GM19397 (cell line): ENCODE results near the gene DNAI1.
"Not testable (repeated sequence)": the region's sequence is repeated elsewhere in the genome, so short reads cannot be mapped to it uniquely, and the experiment has no call there.

Source experiments
- ATAC-seq: cut with Tn5 transposase; IDR thresholded peaks from one replicate; pipeline ENCODE4 v1.9.1; 2021; ENCODE audit warnings: mild to moderate bottlenecking, moderate library complexity; ENCODE audit not compliant: unreplicated experiment

Gene DNAI1

DNA sequence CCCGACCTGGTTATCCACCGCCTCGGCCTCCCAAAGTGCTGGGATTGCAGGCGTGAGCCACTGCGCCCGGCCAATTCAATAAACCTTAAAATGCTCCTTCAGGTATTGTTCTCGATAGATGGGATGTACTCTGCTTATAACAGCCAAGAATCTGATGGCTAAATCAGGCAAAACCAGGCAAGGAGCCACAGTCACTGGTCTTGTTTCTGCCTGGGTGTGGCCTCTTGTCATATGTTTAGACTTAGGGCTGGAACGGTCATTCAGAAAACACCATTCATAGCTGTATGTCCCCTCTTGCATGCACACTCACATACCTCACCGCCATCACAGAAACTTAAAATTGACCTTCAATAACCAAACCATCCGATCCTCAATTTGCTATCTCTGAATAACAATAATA is 8.0 kb upstream of the DNAI1 start:
- no peak for ATAC-seq

DNA sequence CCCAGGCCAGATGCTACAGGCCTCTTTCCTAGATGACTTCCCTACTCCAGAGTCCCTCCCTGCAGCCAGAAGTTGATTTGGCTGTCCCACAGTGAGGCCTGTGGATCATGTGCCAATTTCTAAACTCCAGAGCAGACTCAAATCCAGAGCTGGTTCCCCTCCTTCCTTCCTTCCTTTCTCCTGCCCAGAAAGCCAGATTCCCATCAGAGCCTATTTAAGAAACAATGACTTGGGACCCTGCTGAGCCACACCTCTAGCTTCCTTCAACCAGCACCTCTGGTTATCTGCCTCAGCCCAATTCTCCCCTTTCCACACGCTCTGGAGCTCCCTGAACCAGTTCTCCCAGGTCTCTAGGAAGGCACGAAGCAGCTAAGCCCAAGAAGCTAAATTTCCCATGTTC is 7.5 kb upstream of the DNAI1 start:
- ATAC-seq: no peak

DNA sequence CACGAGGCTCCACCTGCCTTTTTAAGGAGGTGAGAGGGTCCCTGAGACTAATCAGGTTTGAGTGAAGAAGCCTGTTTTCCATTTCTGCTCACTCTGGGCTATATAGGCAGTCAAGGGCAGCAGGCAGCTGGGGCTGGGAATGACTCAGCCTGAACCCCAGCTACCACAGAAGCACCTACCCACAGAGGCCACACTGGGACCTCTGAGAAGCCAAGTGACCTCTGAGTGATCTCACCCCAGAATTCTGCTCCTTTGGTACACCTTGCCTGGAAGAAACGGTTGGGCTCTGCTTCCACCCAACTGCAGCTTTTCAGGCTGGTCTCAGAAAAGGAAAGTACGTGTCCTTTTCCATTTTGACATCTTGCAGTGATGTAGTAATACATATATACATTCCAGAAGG is 7.1 kb upstream of the DNAI1 start:
- ATAC-seq: no peak

DNA sequence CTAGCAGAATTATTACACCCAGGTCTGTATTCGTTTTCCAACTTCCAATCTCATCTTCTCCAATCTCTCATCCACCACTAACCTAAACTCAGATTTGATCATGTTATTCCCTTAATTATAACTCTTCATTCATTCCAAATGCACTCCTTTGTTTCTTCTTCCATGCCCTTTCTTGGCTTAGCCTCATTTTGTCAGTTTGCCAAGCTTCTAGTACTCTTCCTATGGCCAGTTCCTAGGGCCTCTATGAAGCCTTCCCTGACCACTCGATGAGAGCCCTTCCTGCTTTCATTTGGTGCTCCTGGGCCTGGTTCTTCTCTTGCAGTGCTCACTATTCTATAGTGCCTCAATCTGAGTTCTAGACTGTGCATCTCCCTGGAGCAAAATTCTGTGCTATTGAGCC is 6.0 kb upstream of the DNAI1 start:
- no peak for ATAC-seq

DNA sequence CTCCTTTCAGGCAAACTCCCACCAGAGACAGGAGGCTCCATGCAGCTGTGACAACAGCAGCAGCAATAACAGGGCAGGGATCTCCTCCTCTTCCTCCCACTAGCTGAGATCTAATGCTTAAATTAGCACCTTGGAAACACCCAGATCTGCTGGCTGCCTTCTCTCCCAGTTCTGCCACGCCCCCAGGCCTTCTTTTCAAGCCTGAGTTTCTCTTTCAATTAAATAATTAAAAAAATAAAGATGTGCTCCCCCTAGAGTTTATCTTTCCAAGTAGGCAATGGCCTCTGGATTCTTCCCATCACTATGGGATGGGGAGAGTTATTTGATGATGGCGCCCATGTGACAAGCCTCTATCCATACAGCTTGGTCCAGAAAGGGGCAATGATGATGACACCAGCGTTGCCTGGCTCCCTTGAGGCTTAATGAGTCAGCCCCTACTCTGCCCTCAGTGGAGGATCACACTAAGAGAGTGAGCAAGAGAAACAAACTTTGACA is 4.0 kb upstream of the DNAI1 start:
- no peak for ATAC-seq

DNA sequence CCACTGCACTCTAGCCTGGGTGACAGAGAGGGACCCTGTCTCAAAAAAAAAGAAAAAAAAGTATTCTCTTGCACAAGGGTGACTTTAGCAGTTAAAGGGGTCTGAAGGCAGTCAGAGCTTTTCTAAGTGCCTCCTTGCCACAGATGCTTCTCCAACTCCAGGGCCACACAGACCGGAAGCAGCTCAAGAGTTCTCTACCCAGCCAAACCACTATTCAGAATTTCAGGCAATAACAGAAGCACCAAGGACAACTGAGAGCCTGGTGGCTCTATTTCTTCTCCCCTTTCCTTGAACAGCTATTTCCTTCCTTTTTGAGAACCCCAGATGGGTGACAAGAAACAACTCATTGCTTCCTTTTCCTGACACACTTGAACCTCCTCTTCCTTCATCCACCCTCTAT is 2.5 kb upstream of the DNAI1 start:
- no peak for ATAC-seq

DNA sequence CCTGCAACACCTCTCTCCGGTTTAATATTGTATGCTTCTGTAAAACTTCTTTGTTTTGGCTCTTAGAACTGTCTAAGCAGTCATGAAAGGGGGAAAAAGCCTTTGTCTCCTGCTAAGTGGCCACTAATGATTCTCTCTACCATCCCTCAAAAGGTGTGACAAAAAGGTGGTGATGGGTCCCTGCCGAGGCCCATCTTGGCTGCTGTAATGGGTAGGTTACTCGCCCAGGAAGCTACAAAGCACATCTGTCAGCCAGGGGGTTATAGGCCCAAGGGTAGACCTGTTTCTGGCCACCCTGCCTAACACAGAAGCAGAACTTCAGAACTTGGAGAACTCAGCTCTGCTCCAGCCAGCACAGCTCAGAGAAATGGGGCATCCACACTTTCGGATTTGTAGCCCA is 1.9 kb upstream of the DNAI1 start:
- no peak for ATAC-seq

DNA sequence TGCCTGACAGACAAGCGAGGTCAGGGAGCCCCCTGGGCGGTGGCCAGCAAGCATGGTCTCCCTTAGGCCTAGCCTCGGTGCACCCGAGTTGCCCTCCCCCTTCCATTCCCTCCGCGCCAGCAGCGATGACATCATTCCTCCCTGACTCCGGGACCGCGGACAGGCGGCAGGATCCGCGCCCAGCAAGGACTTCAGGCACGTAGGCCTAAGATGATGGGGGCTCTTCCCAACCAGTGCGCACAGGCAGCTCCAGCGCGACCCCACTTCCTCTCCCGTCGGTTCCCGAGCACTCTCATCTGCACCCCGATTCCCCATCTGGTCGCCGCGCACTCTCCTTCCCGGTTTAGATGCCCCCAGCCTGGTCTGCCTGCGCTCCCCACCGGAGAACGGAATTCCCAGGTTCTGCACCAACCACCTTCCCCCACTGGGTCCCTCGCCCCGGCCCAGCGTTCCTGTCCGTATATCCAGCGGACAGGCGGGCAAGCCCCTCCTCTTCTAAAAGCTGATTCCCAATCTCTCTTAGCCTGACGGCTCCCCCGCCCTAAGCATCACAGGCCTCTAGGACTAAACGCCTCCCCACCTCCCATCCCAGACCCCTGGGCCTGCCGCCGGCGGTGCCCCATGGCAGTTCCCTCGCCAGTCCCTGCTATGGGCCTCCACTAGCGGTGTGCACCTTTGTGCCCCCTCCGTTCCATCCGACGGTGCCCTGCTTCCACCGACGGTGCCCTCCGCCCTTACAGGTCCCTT is 1.2 kb upstream of the DNAI1 start:
- no peak for ATAC-seq

DNA sequence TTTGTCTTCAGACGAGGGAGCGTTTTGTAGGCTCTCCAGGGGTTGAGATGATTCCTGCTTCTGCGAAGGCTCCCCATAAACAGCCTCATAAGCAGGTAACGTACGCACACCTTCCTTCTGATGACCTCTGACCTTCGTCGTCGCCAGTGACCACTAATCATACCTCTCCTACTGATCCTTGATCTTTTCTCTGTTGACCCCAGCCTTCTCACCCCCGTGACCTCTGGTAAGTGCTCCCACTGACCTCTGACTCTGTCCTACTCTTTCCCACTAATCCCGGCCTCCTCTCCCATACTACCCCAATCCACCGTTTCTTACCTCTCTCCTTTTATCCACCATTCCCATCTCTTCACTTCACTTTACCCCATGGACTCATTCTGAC is 345 bp downstream of the DNAI1 start:
- no peak for ATAC-seq

DNA sequence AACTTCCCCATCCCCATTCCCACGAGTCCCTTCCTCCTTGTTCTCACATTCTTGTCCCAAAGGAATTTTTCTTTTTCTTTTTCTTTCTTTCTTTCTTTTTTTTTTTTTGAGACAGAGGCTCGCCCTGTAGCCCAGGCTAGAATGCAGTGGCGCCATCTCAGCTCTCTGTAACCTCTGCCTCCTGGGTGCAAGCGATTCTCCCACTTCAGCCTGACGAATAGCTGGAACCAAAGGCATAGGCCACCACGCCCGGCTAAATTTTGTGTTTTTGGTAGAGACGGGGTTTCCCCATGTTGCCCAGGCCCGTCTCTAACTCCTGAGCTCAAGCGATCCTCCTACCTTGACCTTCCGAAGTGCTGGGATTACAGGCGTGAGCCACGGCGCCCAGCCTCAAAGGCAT is 751 bp downstream of the DNAI1 start:
- ATAC-seq: no peak

DNA sequence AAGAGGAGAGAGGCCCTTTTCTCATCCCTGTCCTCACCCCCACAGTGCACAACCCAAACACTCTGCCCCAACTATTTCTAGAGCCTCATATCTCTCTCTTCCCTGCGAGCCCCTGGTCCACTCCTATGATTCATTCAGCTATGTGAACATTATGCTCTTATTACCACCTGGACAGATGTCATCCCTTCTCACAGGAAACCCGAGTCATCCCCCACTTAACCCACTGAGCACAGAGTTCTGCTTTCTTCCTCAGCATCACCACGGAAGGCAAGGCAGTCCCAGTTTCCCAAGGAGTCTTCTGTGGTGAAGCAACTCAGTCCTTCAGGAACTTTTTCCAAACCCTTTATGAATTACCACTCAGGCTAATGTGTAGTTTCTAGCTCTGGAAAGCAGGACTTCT is 1.3 kb downstream of the DNAI1 start:
- ATAC-seq: no peak

DNA sequence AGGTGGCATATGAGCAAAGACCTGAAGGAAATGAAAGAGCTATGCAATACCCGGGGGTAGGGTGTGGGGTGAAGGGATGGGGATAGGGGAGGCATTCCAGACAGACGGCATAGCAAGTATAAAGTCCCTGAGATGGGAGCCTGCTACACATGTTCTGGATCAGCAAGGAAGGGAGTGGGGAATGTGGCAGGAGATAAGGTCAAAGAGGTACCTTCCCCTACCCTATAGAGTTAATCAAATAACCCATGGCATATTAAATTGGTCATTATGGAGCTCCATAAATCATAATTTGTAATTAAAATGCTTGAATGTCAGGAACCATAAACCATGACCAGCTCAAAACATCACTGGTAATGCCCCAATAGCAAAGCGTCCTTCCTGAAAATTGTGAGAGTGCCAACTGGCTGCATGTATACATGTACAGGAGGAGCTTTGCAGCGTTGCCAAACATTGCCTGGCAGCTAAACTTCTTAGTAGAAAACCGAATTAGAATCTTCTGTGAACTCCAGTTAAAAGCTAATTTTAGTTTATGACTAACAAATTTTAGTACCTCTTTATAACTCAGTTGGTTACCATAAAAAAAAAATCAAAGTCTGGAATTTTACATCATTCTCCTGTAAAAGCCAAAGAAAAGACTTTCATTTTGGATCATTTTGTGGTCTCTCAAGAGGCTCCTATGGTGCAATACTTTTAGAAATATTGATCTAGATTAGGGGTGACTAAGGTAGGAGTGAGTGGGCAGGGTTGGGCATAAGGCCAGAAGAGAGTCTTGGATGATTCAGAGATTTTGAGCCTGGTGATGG is 4.7 kb downstream of the DNAI1 start:
- ATAC-seq: no peak

DNA sequence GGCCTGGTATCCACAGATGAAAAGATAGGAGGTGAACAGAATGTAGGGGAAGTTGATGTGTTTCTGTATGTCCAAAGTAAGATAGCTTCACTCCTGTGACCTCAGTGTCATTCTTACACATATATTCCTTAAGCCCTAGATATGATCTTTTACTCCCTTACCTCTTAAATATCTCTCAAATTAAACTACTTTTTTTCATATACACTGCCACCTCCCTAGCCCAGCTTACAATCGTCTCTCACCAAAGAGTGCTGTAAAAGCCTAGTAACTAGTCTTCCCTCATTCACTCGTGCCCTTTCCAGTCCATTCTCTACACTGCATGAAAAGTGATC is 5.3 kb downstream of the DNAI1 start:
- ATAC-seq: no peak

DNA sequence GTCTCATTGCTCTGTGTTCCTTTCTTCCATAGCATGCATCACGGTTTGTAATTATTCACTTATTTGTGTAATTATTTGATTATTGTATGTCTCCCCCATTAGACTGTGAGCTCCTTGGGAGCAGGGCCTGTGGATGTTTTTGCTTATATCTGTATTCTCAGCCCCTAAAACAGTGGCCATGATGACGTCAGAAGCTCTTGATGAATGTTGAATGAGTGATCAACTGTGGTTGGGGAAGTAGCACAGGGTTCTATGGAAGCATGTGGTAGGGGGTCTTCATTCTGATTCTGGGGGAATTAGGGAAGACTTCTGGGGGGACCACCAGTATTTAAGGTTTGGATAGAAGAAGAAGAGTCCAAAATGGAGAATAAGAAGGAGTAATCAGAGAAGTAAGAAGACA is 6.0 kb downstream of the DNAI1 start:
- no peak for ATAC-seq

DNA sequence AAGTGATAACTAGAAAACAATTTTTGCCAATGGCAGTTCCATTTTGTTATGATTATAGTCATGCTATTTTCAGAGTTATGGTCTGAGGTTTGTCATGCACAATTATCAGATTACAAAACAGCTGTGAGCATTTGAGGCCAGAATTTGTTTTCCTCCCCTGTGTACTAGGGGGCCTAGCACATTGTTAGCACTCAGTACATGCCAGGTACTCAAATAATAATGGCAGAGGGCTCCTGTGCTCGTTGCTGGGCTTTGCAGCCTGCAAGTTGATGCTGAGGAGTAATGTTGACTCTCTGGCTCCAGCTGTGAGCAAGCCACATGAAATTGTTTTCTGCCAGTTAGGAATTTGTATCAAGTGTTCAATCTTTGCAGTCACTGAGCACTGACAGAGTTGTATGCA is 6.9 kb downstream of the DNAI1 start:
- no peak for ATAC-seq

DNA sequence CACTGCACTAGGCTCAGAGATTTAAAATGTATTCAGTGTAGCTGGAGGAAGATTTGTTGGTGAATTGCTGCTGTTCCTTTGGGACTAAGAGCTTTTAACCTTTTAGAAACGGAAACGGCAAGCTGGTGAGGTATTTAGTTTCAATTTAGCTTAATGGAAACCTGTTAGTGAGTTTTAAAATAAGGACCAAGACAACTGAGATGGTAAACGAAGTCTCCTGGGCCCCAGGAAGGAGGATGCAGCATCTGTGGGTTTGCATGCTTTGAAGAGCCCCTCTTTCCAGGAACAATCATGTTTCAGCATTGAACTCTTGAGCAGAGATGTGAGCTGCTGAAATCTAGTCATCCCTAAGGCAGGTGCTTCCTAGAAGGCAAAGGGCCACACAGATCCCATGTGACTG is 16.5 kb downstream of the DNAI1 start:
- no peak for ATAC-seq

DNA sequence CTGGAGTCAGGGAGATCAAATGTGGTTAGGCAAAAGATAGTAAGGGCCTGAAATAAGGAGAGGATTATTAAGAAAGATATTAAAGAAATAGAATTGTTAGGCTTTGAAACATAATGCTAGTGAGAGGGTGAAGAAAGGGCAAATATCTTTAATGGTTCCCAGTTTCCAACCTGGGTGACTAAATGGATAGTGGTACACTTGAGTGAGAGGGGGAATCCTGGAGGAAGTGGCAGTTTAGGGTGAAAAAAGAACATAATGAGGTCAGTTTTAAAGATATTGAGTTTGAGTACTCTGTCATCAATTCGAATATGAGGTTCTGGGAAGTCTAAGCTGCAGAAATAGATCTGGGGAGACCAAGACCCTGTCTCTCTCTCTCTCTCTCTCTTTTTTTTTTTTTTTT is 18.9 kb downstream of the DNAI1 start:
- ATAC-seq: no peak

DNA sequence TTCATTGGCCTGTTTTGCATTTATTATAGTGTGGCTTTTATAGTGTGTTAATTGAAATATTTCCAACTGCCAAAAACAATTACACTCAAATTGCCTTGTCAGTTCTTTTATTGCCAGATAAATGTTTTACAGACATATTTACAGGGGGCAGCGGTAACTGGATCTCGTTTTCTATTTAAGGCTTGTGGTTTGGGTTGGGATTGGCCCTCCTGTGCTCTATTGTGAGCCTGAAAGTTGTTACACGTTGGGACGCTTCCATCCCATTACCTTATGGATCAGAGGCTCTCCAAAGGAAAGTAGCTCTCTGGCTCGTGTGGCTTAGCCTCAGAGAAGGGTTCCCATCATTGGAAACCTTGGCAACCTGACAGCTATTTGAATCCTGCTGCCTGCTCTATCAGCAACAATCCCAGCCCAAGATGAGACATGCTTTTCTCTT is 20.8 kb downstream of the DNAI1 start:
- ATAC-seq: no peak

DNA sequence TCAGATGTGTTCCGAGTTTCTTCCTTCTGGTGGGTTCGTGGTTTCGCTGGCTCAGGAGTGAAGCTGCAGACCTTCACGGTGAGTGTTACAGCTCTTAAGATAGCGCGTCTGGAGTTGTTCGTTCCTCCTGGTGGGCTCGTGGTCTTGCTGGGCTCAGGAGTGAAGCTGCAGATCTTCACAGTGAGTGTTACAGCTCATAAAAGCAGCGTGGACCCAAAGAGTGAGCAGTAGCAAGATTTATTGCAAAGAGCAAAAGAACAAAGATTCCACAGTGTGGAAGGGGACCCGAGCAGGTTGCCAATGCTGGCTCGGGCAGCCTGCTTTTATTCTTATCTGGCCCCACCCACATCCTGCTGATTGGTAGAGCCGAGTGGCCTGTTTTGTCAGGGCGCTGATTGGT is 23.0 kb downstream of the DNAI1 start:
- not testable (repeated sequence) for ATAC-seq

DNA sequence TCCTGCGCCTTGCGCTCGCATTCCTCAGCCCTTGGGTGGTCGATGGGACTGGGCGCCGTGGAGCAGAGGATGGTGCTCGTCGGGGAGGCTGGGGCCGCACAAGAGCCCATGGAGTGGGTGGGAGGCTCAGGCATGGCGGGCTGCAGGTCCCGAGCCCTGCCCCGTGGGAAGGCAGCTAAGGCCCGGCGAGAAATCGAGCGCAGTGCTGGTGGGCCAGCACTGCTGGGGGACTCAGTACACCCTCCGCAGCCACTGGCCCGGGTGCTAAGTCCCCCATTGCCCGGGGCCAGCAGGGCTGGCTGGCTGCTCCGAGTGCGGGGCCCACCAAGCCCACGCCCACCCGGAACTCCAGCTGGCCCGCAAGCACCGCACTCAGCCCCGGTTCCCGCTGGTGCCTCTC is 24.1 kb downstream of the DNAI1 start:
- not testable (repeated sequence) for ATAC-seq

DNA sequence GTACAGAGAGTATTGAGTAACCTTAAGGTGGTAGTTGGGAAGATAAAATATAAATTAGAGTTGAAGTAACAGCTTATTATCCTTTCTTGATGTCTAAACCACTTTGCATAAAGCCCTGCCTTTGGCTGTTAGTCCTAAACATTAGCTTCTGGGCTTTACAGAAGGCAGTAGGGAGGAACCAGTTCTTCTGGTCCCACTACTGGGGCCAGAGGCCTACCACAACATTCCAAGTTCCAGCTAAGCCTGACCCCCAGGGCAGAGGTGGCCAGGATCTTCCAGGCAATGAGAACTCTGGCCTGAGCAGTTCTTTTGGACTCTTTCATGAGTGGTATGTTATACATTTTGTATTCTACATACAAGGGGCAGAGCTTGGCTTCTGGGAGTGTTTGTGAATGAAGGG is 26.1 kb downstream of the DNAI1 start:
- no peak for ATAC-seq

DNA sequence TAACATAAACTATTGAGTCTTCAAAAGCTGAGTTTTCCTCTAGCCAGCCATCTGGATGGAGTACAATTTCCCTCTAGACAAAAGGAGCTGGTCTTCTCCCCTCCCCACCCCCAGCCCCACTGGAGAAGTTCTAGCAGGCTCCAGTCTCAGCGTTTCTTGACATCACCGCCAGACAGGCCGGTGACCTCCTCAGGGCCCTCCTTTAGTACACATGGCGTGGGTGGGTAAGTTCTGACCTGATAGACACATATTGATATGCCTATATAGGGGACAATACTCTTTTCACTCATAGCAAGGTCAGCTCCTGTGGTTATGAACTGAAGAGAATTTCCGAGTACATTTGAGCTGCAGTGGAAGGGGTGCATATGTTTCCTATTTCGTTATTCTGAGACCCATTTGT is 27.2 kb downstream of the DNAI1 start:
- ATAC-seq: no peak

DNA sequence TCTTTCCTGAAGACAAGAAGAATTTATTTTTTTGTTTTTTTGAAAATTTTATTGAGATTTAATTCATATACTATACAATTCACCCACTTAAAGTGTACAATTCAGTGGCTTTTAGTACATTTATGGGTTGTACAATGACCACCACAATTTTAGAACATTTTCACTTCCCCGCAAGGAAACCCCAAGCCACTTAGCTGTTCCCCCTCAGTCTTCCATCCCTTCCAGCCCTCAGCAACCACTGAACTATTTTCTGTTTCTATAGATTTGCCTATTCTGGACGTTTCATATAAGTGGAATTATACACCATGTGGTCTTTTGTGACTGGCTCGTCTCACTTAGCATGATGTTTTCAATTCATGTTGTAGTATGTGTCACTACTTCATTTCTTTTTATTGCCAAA is 28.0 kb downstream of the DNAI1 start:
- ATAC-seq: no peak
